ENCODE results near the gene ZNF682.
A peak's percentile ranks its signal among the peaks of the same experiment; 100 is the strongest.
"Not testable (repeated sequence)": the region's sequence is repeated elsewhere in the genome, so short reads cannot be mapped to it uniquely, and the experiment has no call there.

ZNF682 gene

DNA sequence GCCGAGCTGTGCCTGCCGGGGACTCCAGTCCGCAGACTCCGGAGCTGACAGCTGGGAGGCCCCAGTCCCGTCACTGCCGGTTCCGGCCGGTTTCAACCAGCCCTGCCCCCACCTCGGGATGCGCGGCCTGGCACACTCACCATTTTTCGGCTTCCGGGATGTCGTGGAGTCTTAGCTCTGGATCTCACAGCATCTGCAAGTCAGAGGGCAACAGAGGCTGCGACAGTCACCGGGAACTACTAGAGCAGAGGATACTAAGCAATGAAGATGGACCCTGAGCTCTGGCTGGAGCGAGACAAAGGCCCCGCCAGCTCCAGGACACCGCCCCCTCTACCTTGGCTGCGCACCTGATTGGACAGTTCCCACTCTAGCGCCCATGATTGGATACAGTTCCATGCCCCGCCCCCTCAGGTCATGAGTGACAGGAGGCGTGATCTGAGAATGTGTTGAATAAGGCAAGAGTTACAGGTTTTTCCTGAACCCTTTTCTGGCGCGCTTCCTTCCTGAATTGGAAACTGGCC, at the start of gene ZNF682:
Gene ZNF682, minus strand, starts transcription at position 303 of the 521 bp plus-strand sequence. Its CDS starts 160 bp downstream, at position 143.
- DNase-seq: peak; percentile 96
- Mint-ChIP-seq H3K4me3 (peak within 1 kb of the TSS; percentile 94), H3K4me1 (peaks cover 20% of the 10 kb centered on the region), H3K27ac (peak within 1 kb of the TSS; percentile 100), H3K9me3 (peaks cover 55% of the 10 kb centered on the region), H3K36me3 (ENCODE audit: low read depth) (peaks cover 51% of the 10 kb centered on the region), H3K27me3 (ENCODE audit: low read depth, poor library complexity) (peaks cover 3% of the 10 kb centered on the region)
- TF ChIP-seq, protein P1, sequence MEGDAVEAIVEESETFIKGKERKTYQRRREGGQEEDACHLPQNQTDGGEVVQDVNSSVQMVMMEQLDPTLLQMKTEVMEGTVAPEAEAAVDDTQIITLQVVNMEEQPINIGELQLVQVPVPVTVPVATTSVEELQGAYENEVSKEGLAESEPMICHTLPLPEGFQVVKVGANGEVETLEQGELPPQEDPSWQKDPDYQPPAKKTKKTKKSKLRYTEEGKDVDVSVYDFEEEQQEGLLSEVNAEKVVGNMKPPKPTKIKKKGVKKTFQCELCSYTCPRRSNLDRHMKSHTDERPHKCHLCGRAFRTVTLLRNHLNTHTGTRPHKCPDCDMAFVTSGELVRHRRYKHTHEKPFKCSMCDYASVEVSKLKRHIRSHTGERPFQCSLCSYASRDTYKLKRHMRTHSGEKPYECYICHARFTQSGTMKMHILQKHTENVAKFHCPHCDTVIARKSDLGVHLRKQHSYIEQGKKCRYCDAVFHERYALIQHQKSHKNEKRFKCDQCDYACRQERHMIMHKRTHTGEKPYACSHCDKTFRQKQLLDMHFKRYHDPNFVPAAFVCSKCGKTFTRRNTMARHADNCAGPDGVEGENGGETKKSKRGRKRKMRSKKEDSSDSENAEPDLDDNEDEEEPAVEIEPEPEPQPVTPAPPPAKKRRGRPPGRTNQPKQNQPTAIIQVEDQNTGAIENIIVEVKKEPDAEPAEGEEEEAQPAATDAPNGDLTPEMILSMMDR (IDR thresholded peaks at IDR 0.05): no peak

DNA sequence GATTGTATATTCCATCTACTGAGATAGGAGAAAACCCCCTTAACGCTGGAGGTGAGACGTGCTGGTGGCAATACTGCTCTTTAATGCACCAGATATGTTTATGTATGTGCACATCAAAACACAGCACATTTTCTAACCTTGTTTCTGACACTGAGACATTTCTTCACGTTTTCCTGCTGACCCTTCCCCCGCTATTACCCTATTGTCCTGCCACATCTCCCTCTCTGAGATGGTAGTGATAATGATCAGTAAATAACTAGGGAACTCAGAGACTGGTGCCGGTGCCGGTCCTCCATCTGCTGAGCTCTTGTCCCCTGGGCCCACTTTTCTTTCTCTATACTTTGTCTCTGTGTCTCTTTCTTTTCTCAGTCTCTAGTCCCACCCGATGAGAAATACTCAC, 43.6 kb upstream of the ZNF682 start:
- Mint-ChIP-seq H3K4me3 (peak overlapping the region; percentile 62), H3K27ac (peak overlapping the region; percentile 97), H3K36me3 (ENCODE audit: low read depth) (peaks cover 68% of the 10 kb centered on the region), H3K9me3 (peaks cover 72% of the 10 kb centered on the region), H3K4me1 (peaks cover 43% of the 10 kb centered on the region)
- H3K27me3 Mint-ChIP-seq (ENCODE audit: low read depth, poor library complexity); DNase-seq: not testable (repeated sequence)

DNA sequence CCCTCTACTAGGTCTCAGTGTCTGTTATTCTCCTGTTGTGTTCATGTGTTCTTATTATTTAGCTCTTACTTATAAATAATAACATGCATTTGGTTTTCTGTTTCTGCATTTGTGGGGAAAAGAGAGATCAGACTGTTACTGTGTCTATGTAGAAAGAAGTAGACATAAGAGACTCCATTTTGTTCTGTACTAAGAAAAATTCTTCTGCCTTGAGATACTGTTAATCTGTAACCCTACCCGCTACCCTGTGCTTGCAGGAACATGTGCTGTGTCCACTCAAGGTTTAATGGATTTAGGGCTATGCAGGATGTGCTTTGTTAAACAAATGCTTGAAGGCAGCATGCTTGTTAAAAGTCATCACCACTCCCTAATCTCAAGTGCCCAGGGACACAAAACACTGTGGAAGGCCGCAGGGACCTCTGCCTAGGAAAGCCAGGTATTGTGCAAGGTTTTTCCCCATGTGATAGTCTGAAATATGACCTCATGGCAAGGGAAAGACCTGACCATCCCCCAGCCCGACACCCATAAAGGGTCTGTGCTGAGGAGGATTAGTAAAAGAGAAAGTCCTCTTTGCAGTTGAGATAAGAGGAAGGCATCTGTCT, 43.0 kb upstream of the ZNF682 start:
- Mint-ChIP-seq H3K27ac (peak overlapping the region; percentile 97), H3K36me3 (ENCODE audit: low read depth) (peaks cover 68% of the 10 kb centered on the region), H3K9me3 (peaks cover 77% of the 10 kb centered on the region), H3K4me3 (peak overlapping the region; percentile 62), H3K4me1 (peaks cover 43% of the 10 kb centered on the region)
- not testable (repeated sequence) for H3K27me3 Mint-ChIP-seq (ENCODE audit: low read depth, poor library complexity); DNase-seq

DNA sequence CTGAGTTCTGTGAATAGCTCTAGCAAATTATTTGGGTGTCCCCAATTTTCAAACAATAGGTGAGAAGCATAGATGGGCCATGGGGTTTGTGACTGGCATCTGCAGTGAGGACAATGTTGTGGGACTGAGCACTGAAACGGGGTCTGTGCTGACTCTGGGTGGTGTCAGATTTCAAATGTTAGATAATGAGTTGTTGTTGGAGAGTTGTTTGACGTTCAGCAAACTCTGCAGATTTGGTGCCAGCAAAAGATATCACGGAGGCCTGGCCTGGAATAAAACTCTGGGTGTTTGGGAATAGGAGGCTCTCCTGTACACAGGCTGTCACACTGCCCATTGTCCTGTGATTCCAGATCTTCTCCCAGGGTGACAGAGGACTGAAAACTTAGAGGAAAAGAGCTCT, 41.4 kb upstream of the ZNF682 start:
- Mint-ChIP-seq H3K27ac (peak overlapping the region; percentile 93), H3K36me3 (ENCODE audit: low read depth) (peaks cover 71% of the 10 kb centered on the region), H3K4me3 (peak overlapping the region; percentile 96), H3K27me3 (ENCODE audit: low read depth, poor library complexity) (no peaks in the 10 kb centered on the region), H3K4me1 (peaks cover 43% of the 10 kb centered on the region), H3K9me3 (peaks cover 88% of the 10 kb centered on the region)
- TF ChIP-seq, protein P1 (IDR thresholded peaks at IDR 0.05): no peak
- no peak for DNase-seq

DNA sequence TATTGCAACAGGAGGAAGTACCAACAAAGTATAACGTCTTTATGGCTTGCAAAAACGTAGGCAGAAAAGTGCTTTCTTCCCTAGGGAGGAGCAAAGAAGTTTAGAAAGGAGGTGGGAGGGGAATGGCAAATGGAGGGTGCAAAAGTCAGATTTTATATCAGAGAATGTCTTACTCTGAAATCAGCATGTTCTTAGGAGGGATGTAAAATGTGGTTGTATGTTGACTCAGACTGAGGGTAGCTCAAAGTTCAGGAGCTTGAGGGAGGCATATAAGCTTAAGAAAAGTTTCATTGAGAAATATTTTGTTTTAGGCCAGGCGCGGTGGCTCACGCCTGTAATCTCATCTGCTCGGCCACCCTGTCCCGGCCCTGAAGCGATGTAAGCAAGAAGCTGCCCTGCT, 40.2 kb upstream of the ZNF682 start:
- H3K9me3 Mint-ChIP-seq: peaks cover 76% of the 10 kb centered on the region
- H3K27me3 Mint-ChIP-seq (ENCODE audit: low read depth, poor library complexity): no peaks in the 10 kb centered on the region
- peak overlapping the region; percentile 72 for H3K27ac Mint-ChIP-seq
- TF ChIP-seq, protein P1 (IDR thresholded peaks at IDR 0.05): no peak
- H3K4me3 Mint-ChIP-seq: peak overlapping the region; percentile 96
- H3K4me1 Mint-ChIP-seq: peaks cover 43% of the 10 kb centered on the region
- DNase-seq: no peak
- peaks cover 59% of the 10 kb centered on the region for H3K36me3 Mint-ChIP-seq (ENCODE audit: low read depth)

DNA sequence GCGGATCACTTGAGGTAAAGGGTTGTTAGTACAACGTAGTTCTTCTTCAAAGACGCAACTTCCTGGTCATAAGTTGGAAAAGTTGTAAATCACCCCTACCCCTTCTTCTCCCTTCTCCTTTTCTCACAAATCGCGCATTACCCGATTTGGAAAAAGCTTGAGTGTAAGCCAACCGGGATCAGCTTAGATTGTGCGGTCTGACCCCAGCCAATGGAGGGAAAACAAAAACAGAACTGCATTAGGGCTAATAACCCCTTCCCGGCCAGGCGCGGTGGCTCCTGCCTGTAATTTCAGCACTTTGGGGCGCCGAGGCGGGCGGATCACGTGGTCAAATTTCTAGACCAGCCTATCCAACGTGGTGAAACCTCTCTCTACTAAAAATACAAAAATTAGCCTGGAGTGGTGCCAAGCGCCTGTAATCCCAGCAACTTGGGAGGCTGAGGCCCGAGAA, 39.3 kb upstream of the ZNF682 start:
- DNase-seq: peak; percentile 46

More for the DNA sequence above, 39.3 kb upstream of the ZNF682 start:
- H3K36me3 Mint-ChIP-seq (ENCODE audit: low read depth): peaks cover 50% of the 10 kb centered on the region
- TF ChIP-seq, protein P1 (IDR thresholded peaks at IDR 0.05): no peak
- peaks cover 43% of the 10 kb centered on the region for H3K4me1 Mint-ChIP-seq
- peak overlapping the region; percentile 96 for H3K4me3 Mint-ChIP-seq
- H3K27ac Mint-ChIP-seq: peak overlapping the region; percentile 98
- H3K9me3 Mint-ChIP-seq: peaks cover 68% of the 10 kb centered on the region
- H3K27me3 Mint-ChIP-seq (ENCODE audit: low read depth, poor library complexity): no peaks in the 10 kb centered on the region

All from nephron progenitor cell (in vitro differentiated cells).